BE2C (cell line): Measurements from ENCODE around the gene SNX25.
"Not testable (repeated sequence)": the region's sequence is repeated elsewhere in the genome, so short reads cannot be mapped to it uniquely, and the experiment has no call there.

Source experiments
- DNase-seq: peaks from one replicate; pipeline ENCODE4 v3.0.0-alpha.2; 2020
- H3K27me3 ChIP-seq: fragments of 250-450 bp; sonication (Bioruptor Pico); 2 replicates; pipeline ENCODE4 v1.5.1; 2020; ENCODE audit warnings: mild to moderate bottlenecking
- H3K36me3 ChIP-seq: fragments of 250-450 bp; sonication (Bioruptor Pico); 2 replicates; pipeline ENCODE4 v1.5.1; 2020; ENCODE audit warnings: mild to moderate bottlenecking
- H3K4me1 ChIP-seq: fragments of 250-450 bp; sonication (Bioruptor Pico); 2 replicates; pipeline ENCODE4 v1.5.1; 2020
- H3K4me3 ChIP-seq: 2 replicates; pipeline ENCODE4 v1.5.1; 2011; ENCODE audit warnings: low read depth, low read length
- H3K9me3 ChIP-seq: fragments of 250-450 bp; sonication (Bioruptor Pico); 2 replicates; pipeline ENCODE4 v1.5.1; 2020
- TF ChIP-seq, protein P1 (sequence below): IDR thresholded peaks from 2 replicates; pipeline ENCODE4 v1.5.1; 2012; ENCODE audit warnings: mild to moderate bottlenecking, low read depth, low read length

SNX25 gene

DNA sequence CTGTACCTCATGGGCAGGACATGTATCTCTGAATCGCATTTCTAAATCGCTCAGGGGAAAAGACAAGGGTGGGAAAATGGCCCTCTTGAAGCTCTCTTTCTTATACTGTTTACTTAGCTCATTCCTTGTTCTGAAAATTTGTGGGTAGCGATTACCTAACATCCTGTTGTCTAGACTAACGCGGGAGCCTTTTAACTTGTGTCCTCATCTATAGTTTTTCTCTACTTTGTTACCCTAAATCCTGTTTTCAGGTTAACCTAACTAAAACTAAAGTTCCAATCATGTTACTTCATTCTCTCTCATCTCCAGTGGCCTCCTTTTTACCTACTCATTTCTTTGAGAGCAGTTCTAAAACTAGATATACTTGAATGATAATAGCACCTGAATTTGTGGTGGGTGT lies 45.0 kb downstream of the SNX25 start:
- no peak for DNase-seq
- TF ChIP-seq, protein P1, sequence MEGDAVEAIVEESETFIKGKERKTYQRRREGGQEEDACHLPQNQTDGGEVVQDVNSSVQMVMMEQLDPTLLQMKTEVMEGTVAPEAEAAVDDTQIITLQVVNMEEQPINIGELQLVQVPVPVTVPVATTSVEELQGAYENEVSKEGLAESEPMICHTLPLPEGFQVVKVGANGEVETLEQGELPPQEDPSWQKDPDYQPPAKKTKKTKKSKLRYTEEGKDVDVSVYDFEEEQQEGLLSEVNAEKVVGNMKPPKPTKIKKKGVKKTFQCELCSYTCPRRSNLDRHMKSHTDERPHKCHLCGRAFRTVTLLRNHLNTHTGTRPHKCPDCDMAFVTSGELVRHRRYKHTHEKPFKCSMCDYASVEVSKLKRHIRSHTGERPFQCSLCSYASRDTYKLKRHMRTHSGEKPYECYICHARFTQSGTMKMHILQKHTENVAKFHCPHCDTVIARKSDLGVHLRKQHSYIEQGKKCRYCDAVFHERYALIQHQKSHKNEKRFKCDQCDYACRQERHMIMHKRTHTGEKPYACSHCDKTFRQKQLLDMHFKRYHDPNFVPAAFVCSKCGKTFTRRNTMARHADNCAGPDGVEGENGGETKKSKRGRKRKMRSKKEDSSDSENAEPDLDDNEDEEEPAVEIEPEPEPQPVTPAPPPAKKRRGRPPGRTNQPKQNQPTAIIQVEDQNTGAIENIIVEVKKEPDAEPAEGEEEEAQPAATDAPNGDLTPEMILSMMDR: no peak
- Histone ChIP-seq H3K4me1 (peaks cover 12% of the 10 kb centered on the region), H3K27me3 (no peaks in the 10 kb centered on the region), H3K9me3 (no peaks in the 10 kb centered on the region), H3K36me3 (no peaks in the 10 kb centered on the region), H3K4me3 (no peak overlapping the region)

- no peaks in the 10 kb centered on the region for H3K9me3 ChIP-seq
- no peaks in the 10 kb centered on the region for H3K36me3 ChIP-seq
- no peaks in the 10 kb centered on the region for H3K27me3 ChIP-seq
- TF ChIP-seq, protein P1: no peak
- no peak overlapping the region for H3K4me3 ChIP-seq
- H3K4me1 ChIP-seq: peaks cover 12% of the 10 kb centered on the region
- no peak for DNase-seq
Observed at GRCh38 chr4:185255868-185256267, 46.5 kb downstream of the SNX25 start.

DNA sequence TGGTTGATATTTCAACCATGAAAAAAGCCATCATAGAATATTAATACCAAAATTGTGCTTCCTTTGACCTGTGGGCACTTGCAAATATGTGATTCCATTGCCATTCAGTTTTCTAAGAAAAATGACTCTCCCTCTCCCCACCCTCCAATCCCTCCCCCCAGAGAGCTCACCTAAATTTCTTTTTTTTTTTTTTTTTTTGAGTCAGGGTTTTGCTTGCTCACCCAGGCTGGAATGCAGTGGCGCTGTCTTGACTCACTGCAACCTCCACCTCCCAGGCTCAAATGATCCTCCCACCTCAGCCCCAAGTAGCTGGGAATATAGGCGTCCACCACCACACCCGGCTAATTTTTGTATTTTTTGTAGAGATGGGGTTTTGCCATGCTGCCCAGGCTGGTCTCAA lies 47.0 kb downstream of the SNX25 start:
- Histone ChIP-seq H3K36me3 (no peaks in the 10 kb centered on the region), H3K27me3 (no peaks in the 10 kb centered on the region), H3K9me3 (no peaks in the 10 kb centered on the region), H3K4me1 (peaks cover 12% of the 10 kb centered on the region), H3K4me3 (no peak overlapping the region)
- TF ChIP-seq, protein P1: no peak
- DNase-seq: no peak

DNA sequence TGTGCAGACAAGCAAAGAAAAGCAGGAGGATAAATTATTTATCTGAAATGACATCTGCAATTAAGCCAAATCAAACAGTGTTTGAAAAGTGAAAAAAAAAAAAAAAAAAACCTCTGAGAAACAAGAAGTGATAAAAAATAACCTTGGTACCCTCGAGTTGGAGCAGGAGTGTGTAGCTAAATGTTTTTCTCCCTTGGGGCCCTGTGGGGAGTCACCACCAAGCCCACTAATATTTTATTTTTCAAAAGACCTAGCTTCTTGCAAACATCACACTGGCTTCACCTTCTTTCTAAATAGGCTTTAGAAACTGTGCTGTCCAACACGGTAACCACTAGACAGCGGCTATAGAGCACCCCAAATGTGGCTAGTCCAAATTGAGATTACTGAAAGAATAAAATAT lies 47.7 kb downstream of the SNX25 start:
- no peak for DNase-seq
- H3K27me3 ChIP-seq: no peaks in the 10 kb centered on the region
- TF ChIP-seq, protein P1: no peak
- H3K4me1 ChIP-seq: peaks cover 12% of the 10 kb centered on the region
- H3K9me3 ChIP-seq: no peaks in the 10 kb centered on the region
- H3K36me3 ChIP-seq: no peaks in the 10 kb centered on the region
- no peak overlapping the region for H3K4me3 ChIP-seq

DNA sequence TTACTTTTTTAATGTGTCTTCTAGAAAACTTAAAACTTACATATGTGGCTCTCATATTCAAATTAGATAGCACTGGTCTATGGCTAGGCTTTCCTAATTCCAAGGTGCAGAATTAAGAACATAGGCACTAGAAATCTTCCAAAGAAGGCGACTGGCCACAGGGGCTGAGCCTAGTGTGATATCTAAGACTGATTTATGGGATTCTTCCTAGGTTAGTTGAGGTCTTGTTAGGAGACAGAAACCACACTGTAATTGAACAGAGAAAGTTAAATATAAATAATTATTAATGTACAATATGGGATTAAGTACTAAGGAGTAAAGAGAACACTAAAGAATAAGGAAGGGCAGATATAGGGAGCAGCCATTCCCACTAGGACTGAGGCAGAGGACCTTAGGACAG lies 48.3 kb downstream of the SNX25 start:
- H3K4me1 ChIP-seq: peaks cover 12% of the 10 kb centered on the region
- no peaks in the 10 kb centered on the region for H3K27me3 ChIP-seq
- H3K36me3 ChIP-seq: no peaks in the 10 kb centered on the region
- H3K4me3 ChIP-seq: no peak overlapping the region
- no peak for DNase-seq
- H3K9me3 ChIP-seq: no peaks in the 10 kb centered on the region
- TF ChIP-seq, protein P1: no peak

- H3K36me3 ChIP-seq, H3K4me3 ChIP-seq, H3K27me3 ChIP-seq, H3K9me3 ChIP-seq: not testable (repeated sequence)
- peak; percentile 46 for DNase-seq
- peaks cover 12% of the 10 kb centered on the region for H3K4me1 ChIP-seq
Observed at GRCh38 chr4:185258741-185259140, 49.3 kb downstream of the SNX25 start.

- Histone ChIP-seq H3K27me3 (no peaks in the 10 kb centered on the region), H3K9me3 (no peaks in the 10 kb centered on the region), H3K36me3 (no peaks in the 10 kb centered on the region), H3K4me1 (peaks cover 12% of the 10 kb centered on the region), H3K4me3 (no peak overlapping the region)
- no peak for DNase-seq
- TF ChIP-seq, protein P1: no peak
Observed at GRCh38 chr4:185259719-185260118, 50.3 kb downstream of the SNX25 start.
